GM19099 (cell line): ENCODE results near the gene KRTAP9-2.
"Not testable (repeated sequence)": the region's sequence is repeated elsewhere in the genome, so short reads cannot be mapped to it uniquely, and the experiment has no call there.

Experiments
- POLR2A ChIP-seq: IDR thresholded peaks from 3 replicates; pipeline ENCODE4 v1.6.1; 2011; ENCODE audit warnings: low read depth; ENCODE audit not compliant: insufficient read length; ENCODE audit errors: extremely low read depth

Gene KRTAP9-2

GRCh38 chr17:41226598-41227095, at the start of gene KRTAP9-2:
Gene KRTAP9-2 (plus strand): TSS chr17:41226648. CDS start chr17:41226655, 7 bp downstream.
- not testable (repeated sequence) for TF ChIP-seq POLR2A

- no peak for TF ChIP-seq POLR2A
Measured at GRCh38 chr17:41176744-41177387, 49.6 kb upstream of the KRTAP9-2 start.

GRCh38 chr17:41177727-41178271, 48.6 kb upstream of the KRTAP9-2 start, which contains the start of gene KRTAP4-2:
Gene KRTAP4-2 (minus strand): TSS chr17:41178221. CDS start chr17:41178164, 57 bp downstream.
- no peak for TF ChIP-seq POLR2A

GRCh38 chr17:41178341-41178740, 48.1 kb upstream of the KRTAP9-2 start:
- TF ChIP-seq POLR2A, result no peak

- no peak for TF ChIP-seq POLR2A
Measured at GRCh38 chr17:41178843-41179616, 47.4 kb upstream of the KRTAP9-2 start.

- TF ChIP-seq POLR2A, result no peak
Measured at GRCh38 chr17:41184480-41184961, 41.9 kb upstream of the KRTAP9-2 start, which contains the start of gene KRTAP4-1. Gene KRTAP4-1 (minus strand): TSS chr17:41184911. CDS start chr17:41184854, 57 bp downstream.

GRCh38 chr17:41185001-41185400, 41.4 kb upstream of the KRTAP9-2 start:
- TF ChIP-seq POLR2A, result no peak

- TF ChIP-seq POLR2A, result no peak
Measured at GRCh38 chr17:41186872-41187271, 39.6 kb upstream of the KRTAP9-2 start.

- not testable (repeated sequence) for TF ChIP-seq POLR2A
Measured at GRCh38 chr17:41189837-41190318, 36.6 kb upstream of the KRTAP9-2 start, which contains the start of gene KRTAP9-1. Gene KRTAP9-1 (plus strand): TSS chr17:41189887. CDS start chr17:41189887, 0 bp downstream.

- TF ChIP-seq POLR2A, result no peak
Measured at GRCh38 chr17:41190328-41190727, 36.1 kb upstream of the KRTAP9-2 start.

- no peak for TF ChIP-seq POLR2A
Measured at GRCh38 chr17:41196068-41196467, 30.4 kb upstream of the KRTAP9-2 start.

- no peak for TF ChIP-seq POLR2A
Measured at GRCh38 chr17:41199421-41200078, 26.9 kb upstream of the KRTAP9-2 start.

- no peak for TF ChIP-seq POLR2A
Measured at GRCh38 chr17:41211845-41212466, 14.5 kb upstream of the KRTAP9-2 start.

GRCh38 chr17:41212524-41213169, 13.8 kb upstream of the KRTAP9-2 start:
- no peak for TF ChIP-seq POLR2A
